GM12892 (cell line): ENCODE measurements around the gene ACKR1.
A peak's percentile ranks its signal among the peaks of the same experiment; 100 is the strongest.

Experiments
- DNase-seq: peaks from one replicate; pipeline ENCODE4 v3.0.0; 2011; ENCODE audit not compliant: insufficient read length
- FAIRE-seq: peaks from 2 replicates; lab custom pipeline; 2011; peaks lifted over from hg19 to GRCh38; lab: Jason Lieb, UNC
- POLR2A ChIP-seq: IDR thresholded peaks from 2 replicates; pipeline ENCODE4 v1.6.1; 2011; ENCODE audit warnings: low read depth, low read length, control low read depth
- POLR2AphosphoS5 ChIP-seq: IDR thresholded peaks from 2 replicates; pipeline ENCODE4 v1.6.1; 2011; ENCODE audit warnings: low read depth, low read length, control low read depth
- TAF1 ChIP-seq: IDR thresholded peaks from 2 replicates; pipeline ENCODE4 v1.6.1; 2011; ENCODE audit warnings: low read depth, mild to moderate bottlenecking, control low read depth, low read length, borderline replicate concordance

The ACKR1 gene

DNA sequence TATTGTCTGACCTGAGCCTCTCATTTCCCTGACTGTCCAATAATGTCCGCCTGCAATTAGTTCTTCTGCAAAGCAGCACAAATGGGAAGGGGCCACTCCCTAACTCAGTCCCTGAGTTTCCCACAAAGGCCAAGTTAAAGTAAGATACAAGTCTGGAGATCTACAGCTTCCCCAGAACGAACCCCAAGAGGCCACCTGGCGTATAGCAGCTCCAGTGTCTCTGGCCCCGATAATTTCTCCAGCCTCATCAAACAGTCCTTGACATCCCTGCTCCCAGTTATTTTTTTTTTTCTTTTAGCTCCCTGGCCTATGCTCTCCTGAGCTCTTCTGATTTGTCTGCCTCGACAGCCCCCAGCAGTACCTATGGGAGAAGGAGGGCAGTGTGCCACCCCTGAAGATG, 8.1 kb upstream of the ACKR1 start:
- DNase-seq (no peak), FAIRE-seq (no peak)
- TF ChIP-seq TAF1 (no peak), POLR2A (no peak), POLR2AphosphoS5 (no peak)

DNA sequence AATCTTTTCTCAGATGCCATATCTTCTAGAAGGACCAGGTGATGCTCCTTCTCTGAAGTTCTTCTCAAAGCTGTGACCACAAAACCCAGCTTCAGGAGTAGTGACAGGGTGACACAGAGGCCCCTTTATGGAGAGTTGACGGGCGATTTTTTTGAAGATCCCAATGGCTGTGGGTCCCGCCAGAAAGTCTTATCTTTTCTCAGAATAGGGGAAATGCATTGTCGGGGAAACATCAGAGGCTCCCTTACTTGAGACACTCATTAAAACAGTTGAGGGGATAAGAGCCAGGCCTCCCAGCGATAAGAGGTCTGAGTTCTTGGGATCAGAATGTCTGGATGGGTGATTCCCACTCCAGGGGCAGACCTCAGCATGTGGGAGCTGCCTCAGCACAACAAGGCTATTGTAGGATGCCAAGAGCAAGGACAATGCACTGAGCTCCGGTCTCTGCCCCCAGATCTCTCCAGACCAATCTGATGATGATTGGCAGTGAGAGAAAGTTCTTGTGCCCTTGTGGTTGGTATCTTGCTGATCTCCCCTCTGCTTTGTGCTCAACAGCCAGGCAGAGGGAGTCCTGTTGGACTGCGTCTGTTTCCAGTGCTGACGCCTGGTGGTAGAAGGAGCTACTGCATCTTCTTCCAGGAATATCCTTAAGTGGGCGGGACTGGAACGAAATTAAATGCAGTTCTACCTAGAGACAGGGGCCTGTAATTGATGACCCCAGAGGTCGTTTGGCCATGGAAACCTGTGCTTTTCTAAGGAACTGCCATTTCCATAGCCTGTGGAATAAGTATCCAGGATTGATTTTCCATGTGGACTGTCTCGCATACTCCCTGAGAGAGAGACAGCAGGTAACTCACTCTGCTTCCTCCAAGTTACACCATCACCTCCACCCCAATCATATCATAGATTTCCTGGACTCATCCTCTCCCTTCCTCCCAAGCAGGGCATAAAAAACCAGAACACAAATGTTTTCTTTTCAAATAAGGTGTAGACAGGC, 6.8 kb upstream of the ACKR1 start:
- TF ChIP-seq POLR2AphosphoS5: no peak
- no peak for TF ChIP-seq TAF1
- TF ChIP-seq POLR2A: no peak
- DNase-seq (no peak), FAIRE-seq (peak; percentile 92)

DNA sequence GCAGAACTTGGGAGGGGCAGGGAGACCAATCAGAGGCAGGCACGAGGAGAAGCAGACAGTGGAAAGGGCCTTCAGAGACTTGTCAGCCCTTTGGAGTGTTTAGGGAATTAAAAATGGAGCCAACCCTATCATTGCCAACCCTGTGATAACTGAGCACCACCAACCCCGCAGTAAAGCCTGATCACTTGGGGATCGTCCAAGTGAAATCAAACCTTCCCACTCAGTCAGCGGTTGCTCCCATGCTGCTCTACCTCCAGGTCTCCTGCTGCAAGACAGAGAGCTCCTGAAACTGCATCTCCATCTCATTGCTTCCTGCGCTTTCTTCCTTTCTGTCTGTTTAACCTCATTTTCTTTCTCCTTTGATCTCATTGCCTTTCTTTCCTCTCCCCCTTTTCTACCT, 4.8 kb upstream of the ACKR1 start:
- DNase-seq: no peak
- FAIRE-seq: no peak
- no peak for TF ChIP-seq POLR2AphosphoS5
- TF ChIP-seq POLR2A: no peak
- no peak for TF ChIP-seq TAF1

DNA sequence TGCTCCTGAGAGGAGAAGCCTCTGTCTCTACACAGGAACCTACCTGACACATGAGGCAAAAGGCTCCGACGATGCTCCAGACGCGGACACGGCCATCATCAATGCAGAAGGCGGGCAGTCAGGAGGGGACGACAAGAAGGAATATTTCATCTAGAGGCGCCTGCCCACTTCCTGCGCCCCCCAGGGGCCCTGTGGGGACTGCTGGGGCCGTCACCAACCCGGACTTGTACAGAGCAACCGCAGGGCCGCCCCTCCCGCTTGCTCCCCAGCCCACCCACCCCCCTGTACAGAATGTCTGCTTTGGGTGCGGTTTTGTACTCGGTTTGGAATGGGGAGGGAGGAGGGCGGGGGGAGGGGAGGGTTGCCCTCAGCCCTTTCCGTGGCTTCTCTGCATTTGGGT, 3.9 kb upstream of the ACKR1 start:
- no peak for DNase-seq
- TF ChIP-seq POLR2A (no peak), POLR2AphosphoS5 (no peak), TAF1 (no peak)
- FAIRE-seq: no peak

DNA sequence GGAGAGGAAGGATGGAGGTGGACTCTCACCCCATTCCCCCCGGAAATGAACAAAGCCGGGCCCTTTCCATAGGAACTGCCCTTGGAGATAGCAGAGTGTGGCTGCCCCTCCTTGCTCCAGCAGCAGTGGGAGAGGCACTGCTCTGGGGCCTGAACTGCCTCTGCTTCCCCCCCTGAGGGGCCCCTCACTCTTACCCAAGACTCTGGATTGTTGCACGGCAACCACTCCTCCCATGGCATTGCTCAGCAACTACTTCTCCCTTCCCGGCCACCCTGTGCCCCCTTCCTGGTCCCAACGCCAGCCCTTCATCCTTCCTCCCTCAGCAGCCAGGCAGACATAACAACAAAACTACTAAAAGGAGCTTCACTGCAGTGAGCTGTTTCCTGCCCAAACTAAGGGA, 3.0 kb upstream of the ACKR1 start:
- no peak for FAIRE-seq
- no peak for TF ChIP-seq POLR2AphosphoS5
- TF ChIP-seq POLR2A: no peak
- no peak for TF ChIP-seq TAF1
- DNase-seq: no peak

DNA sequence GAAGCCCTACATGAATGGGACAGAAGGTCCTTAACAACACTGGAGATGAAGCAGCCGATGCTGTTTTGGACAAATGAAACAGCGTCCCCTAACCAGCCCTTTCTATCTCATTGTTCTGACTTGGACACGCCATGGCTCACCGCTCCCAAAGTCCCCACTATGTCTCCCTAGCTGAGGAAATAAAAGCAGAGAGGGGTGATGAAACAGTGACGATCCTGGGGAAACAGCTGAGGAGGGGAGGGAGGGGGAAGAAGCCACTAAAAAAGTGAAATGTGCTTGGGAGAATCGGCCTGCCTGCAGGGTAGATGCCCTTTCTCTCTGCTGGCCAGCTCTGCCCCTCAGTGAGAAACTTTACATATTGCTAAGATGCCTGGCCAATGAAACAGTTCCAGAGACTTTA, 1.1 kb upstream of the ACKR1 start:
- DNase-seq: no peak
- no peak for TF ChIP-seq POLR2A
- no peak for FAIRE-seq

DNA sequence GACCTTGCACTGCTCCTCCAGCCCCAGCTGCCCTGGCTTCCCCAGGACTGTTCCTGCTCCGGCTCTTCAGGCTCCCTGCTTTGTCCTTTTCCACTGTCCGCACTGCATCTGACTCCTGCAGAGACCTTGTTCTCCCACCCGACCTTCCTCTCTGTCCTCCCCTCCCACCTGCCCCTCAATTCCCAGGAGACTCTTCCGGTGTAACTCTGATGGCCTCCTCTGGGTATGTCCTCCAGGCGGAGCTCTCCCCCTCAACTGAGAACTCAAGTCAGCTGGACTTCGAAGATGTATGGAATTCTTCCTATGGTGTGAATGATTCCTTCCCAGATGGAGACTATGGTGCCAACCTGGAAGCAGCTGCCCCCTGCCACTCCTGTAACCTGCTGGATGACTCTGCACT, 550 bp downstream of the ACKR1 start:
- DNase-seq (no peak), FAIRE-seq (no peak)
- TF ChIP-seq POLR2AphosphoS5 (no peak), TAF1 (no peak), POLR2A (no peak)

DNA sequence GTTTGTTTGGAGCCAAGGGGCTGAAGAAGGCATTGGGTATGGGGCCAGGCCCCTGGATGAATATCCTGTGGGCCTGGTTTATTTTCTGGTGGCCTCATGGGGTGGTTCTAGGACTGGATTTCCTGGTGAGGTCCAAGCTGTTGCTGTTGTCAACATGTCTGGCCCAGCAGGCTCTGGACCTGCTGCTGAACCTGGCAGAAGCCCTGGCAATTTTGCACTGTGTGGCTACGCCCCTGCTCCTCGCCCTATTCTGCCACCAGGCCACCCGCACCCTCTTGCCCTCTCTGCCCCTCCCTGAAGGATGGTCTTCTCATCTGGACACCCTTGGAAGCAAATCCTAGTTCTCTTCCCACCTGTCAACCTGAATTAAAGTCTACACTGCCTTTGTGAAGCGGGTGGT, 1.4 kb downstream of the ACKR1 start:
- TF ChIP-seq POLR2AphosphoS5 (no peak), POLR2A (no peak), TAF1 (no peak)
- DNase-seq: no peak
- no peak for FAIRE-seq

DNA sequence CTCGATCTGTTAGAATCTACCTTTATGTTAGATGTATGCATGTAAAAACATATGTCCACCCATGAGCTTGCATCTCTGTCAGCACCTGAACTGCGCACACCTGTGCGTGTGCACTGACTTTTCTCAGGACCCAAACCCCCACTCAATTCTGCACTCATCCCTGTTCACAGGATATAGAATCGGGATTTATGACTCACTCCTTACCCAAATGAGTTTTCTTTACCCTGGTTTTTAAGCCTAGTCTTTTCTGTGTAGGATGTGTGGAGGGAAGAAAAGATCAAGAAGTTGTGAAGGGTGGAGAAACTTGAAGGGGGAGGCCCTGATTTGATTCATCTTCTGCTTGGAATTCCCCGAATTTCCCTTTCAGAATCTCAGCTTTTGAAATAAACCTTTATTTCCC, 2.4 kb downstream of the ACKR1 start:
- no peak for TF ChIP-seq POLR2AphosphoS5
- TF ChIP-seq TAF1: no peak
- TF ChIP-seq POLR2A: no peak
- no peak for FAIRE-seq
- no peak for DNase-seq

DNA sequence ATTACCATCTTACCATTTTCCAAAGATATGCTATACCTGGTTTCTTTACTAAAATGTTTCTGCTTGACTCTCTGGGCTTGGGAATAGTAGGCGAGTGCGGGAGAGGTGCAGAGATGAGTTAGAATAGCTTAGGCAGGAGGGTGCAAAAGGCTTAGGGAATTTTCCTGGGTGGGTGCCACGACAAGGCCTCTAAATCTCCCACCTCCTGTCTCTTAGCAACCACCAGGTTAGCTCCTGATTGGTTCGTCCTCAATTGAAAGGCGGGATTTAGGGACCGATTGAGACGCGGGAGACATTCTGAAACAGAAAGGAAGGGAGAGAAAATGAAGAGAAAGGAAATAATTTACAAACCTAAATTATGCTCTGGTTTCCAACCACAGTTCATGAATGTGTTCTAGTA, 3.1 kb downstream of the ACKR1 start:
- FAIRE-seq (no peak), DNase-seq (no peak)
- TF ChIP-seq POLR2AphosphoS5: no peak
- no peak for TF ChIP-seq POLR2A
- no peak for TF ChIP-seq TAF1

DNA sequence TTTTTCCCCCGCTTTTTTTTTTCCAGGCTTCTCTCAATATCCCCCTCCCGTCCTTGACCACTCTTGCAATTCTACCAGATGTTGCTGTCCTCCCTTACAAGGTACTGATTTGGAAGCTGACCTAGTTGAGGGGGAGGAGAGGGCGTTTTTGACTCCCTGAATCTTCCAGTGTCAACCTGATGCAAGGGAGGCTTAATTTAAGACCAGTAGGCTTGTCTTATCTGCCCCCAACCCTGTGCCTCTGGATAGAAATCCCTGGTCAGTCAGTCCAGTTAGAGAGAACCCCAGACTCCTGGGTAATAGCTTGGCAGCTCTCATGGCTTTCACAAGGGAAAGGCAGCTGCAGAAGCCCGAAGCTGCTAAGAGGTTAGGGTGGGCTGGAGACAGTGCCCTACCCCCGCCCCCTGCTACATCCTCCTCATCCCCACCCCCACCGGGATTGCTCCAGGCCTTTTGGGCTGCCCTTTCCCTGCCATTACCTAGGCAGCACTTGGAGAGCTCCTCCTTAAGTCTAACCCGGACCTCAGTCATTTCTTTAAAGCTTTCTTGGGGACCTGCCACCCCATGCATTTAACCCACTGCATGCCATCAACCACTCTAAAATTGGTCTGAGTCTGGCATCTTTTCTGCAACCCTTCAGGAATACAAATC, 3.6 kb downstream of the ACKR1 start:
- FAIRE-seq (no peak), DNase-seq (no peak)
- TF ChIP-seq POLR2A: no peak
- no peak for TF ChIP-seq POLR2AphosphoS5
- TF ChIP-seq TAF1: no peak

DNA sequence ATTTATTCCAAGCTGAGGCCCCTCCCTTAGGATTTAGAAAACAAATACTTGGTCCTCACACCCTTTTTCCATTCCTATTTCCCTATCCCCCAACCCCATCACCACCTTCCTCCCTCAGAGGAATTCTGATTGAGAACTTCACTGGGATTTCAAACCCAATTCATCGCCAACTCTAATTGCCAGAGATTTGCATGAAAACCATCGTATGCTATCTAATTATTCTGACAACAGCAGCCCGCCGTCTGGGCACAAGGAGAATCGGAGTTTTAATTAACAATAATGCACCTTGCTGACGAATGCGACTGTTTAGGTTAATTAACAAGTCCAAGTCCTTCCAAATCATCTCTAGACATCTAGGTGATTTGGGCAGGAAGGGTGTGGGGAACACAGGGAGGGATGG, 4.4 kb downstream of the ACKR1 start:
- no peak for FAIRE-seq
- TF ChIP-seq POLR2A (no peak), TAF1 (no peak), POLR2AphosphoS5 (no peak)
- DNase-seq: no peak
